ENCODE measurements around the gene ADARB2. TPM values are rescaled to one million over a fixed set of nuclear protein-coding genes. Genes with fewer than 3 reads are reported as not detected.

Gene ADARB2
- total RNA-seq, 3 donors from 2014 or later (not counting 1 experiment from before 2014, with no cell fraction given) = 0.27 to 0.78 (median 0.40) TPM

DNA sequence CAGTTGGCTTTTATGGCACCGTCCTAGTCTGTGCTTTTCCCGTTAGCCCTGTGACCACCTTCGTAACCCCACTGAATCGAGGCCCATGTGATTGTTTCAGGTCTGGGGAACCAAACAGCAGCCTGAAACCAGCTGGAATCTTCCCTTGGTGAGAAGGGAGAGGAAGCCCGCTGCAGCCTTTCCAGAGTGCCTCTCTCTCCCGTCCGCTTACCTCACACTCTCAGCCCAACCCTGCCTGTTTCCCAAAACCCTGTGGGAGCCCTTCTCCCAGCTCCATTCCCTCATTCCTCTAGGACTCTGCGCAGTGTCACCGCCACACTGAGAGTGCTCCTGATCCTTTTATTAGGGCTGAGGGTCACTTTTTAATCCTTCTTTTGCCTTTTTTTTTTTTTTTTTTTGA, 541.5 kb downstream of the ADARB2 start:
- intact Hi-C loops (cut with micrococcal nuclease) = no loop called here
- Histone ChIP-seq H3K27ac (ENCODE audit: low read length) (no peak overlapping the region), H3K9me3 (ENCODE audit: control insufficient read depth, insufficient read depth, low read length) (no peaks in the 10 kb centered on the region), H3K36me3 (ENCODE audit: control insufficient read depth, insufficient read depth, low read length) (no peaks in the 10 kb centered on the region), H3K4me1 (ENCODE audit: control insufficient read depth, insufficient read depth, low read length) (no peaks in the 10 kb centered on the region), H3K27me3 (ENCODE audit: control insufficient read depth, insufficient read depth, low read length) (no peaks in the 10 kb centered on the region), H3K4me3 (ENCODE audit: low read length) (no peak overlapping the region)
- no peak overlapping the region for H3K4me3 Mint-ChIP-seq
- no peak overlapping the region for H3K27ac Mint-ChIP-seq
- ATAC-seq (no peak), DNase-seq (no peak)
- TF ChIP-seq, protein P1, sequence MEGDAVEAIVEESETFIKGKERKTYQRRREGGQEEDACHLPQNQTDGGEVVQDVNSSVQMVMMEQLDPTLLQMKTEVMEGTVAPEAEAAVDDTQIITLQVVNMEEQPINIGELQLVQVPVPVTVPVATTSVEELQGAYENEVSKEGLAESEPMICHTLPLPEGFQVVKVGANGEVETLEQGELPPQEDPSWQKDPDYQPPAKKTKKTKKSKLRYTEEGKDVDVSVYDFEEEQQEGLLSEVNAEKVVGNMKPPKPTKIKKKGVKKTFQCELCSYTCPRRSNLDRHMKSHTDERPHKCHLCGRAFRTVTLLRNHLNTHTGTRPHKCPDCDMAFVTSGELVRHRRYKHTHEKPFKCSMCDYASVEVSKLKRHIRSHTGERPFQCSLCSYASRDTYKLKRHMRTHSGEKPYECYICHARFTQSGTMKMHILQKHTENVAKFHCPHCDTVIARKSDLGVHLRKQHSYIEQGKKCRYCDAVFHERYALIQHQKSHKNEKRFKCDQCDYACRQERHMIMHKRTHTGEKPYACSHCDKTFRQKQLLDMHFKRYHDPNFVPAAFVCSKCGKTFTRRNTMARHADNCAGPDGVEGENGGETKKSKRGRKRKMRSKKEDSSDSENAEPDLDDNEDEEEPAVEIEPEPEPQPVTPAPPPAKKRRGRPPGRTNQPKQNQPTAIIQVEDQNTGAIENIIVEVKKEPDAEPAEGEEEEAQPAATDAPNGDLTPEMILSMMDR (IDR thresholded peaks at IDR 0.05) = no peak
- no peaks in the 10 kb centered on the region for H3K36me3 Mint-ChIP-seq
- 74% methylated on average over 8 of the region's 9 CpGs for WGBS (ENCODE audit: insufficient coverage)
- no peaks in the 10 kb centered on the region for H3K9me3 Mint-ChIP-seq
- H3K27me3 Mint-ChIP-seq (ENCODE audit: low read depth in 2 of 2) = peaks cover 5 to 39% of the 10 kb centered on the region in 2 donors
- H3K4me1 Mint-ChIP-seq = no peaks in the 10 kb centered on the region

DNA sequence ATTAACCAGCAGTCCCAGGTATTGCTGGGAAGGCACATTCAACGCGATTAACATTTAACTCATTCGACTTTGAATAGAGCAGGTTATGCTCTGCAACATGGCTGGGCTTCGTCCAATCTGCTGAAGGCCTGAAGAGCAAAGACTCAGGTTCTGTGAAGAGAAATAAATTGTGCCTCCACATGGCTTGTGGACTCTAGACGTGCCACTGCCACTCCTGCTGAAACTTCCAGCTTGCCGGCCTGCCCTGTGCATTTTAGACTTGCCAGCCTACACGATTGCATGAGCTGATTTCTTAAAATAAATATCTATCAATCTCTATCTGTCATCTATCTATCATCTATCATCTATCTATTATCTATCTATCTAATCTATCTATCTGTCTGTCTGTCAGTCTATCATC, 543.2 kb downstream of the ADARB2 start:
- WGBS (ENCODE audit: insufficient coverage) = 80% methylated on average over 7 of the region's 7 CpGs

DNA sequence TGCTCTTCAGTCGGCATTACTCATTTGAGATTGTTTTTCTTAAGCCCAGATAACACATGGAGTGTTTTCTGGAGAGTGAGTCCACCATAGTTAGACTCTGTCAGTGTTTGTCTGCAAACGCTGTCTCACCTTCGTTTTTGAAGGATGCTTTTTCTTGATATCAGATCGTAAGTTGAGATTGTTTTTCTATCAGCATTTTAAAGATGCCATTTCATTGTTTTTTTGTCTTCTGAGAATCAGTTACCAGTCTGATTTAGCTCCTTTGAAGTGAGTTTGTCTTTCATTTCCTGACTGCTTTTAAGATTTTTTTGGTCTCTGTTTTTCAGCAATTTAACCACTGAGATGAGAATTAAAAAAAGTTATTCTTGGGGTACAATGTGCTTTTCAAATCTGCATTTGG, 543.8 kb downstream of the ADARB2 start:
- H3K27ac ChIP-seq (ENCODE audit: low read length) = no peak overlapping the region
- no peaks in the 10 kb centered on the region for H3K36me3 ChIP-seq (ENCODE audit: control insufficient read depth, insufficient read depth, low read length)
- H3K4me1 Mint-ChIP-seq = no peaks in the 10 kb centered on the region
- intact Hi-C loops (cut with micrococcal nuclease) = no loop called here
- no peak overlapping the region for H3K4me3 Mint-ChIP-seq
- WGBS (ENCODE audit: insufficient coverage) = 55% methylated on average over 3 of the region's 4 CpGs
- H3K27me3 Mint-ChIP-seq (ENCODE audit: low read depth in 2 of 2) = peaks cover 8 to 38% of the 10 kb centered on the region in 2 donors
- no peak overlapping the region for H3K27ac Mint-ChIP-seq
- H3K4me1 ChIP-seq (ENCODE audit: control insufficient read depth, insufficient read depth, low read length) = no peaks in the 10 kb centered on the region
- H3K27me3 ChIP-seq (ENCODE audit: control insufficient read depth, insufficient read depth, low read length) = no peaks in the 10 kb centered on the region
- no peak overlapping the region for H3K4me3 ChIP-seq (ENCODE audit: low read length)
- no peak for ATAC-seq
- DNase-seq = no peak
- no peaks in the 10 kb centered on the region for H3K9me3 ChIP-seq (ENCODE audit: control insufficient read depth, insufficient read depth, low read length)
- H3K9me3 Mint-ChIP-seq = no peaks in the 10 kb centered on the region
- TF ChIP-seq, protein P1 (IDR thresholded peaks at IDR 0.05) = no peak
- no peaks in the 10 kb centered on the region for H3K36me3 Mint-ChIP-seq

More for the DNA sequence above, 543.2 kb downstream of the ADARB2 start:
- H3K4me1 Mint-ChIP-seq = no peaks in the 10 kb centered on the region
- no peaks in the 10 kb centered on the region for H3K27me3 ChIP-seq (ENCODE audit: control insufficient read depth, insufficient read depth, low read length)
- no peak overlapping the region for H3K4me3 ChIP-seq (ENCODE audit: low read length)
- no peaks in the 10 kb centered on the region for H3K36me3 ChIP-seq (ENCODE audit: control insufficient read depth, insufficient read depth, low read length)
- no peaks in the 10 kb centered on the region for H3K9me3 ChIP-seq (ENCODE audit: control insufficient read depth, insufficient read depth, low read length)
- no peaks in the 10 kb centered on the region for H3K9me3 Mint-ChIP-seq
- H3K4me1 ChIP-seq (ENCODE audit: control insufficient read depth, insufficient read depth, low read length) = no peaks in the 10 kb centered on the region
- DNase-seq (no peak), ATAC-seq (no peak)
- H3K4me3 Mint-ChIP-seq = no peak overlapping the region
- peaks cover 5 to 39% of the 10 kb centered on the region in 2 donors for H3K27me3 Mint-ChIP-seq (ENCODE audit: low read depth in 2 of 2)
- intact Hi-C loops (cut with micrococcal nuclease) = no loop called here
- no peak overlapping the region for H3K27ac ChIP-seq (ENCODE audit: low read length)
- H3K27ac Mint-ChIP-seq = no peak overlapping the region
- TF ChIP-seq, protein P1 (IDR thresholded peaks at IDR 0.05) = no peak
- no peaks in the 10 kb centered on the region for H3K36me3 Mint-ChIP-seq

DNA sequence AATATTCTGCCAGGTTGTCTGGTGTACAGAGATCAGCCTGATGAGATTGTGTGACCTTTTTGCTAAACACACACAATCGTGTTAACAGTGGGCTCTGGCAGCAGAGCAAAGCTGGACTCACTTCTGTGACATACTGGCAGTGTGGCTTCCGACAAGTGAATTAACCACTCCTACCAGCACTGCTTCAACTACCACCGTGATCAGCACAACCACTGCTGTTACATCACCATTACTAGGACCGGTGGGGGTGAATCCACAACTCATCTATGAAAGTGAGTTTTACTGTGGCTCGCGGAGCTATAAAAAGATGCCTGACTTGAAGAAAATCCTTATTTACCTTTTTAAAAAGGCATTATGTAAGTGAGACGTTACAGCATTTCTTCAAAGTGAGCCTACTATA, 545.6 kb downstream of the ADARB2 start:
- peaks cover 8 to 20% of the 10 kb centered on the region in 2 donors for H3K27me3 Mint-ChIP-seq (ENCODE audit: low read depth in 2 of 2)
- WGBS (ENCODE audit: insufficient coverage) = 68% methylated on average over 6 of the region's 7 CpGs
- ATAC-seq (no peak), DNase-seq (no peak)
- H3K4me3 Mint-ChIP-seq = no peak overlapping the region
- Histone ChIP-seq H3K9me3 (ENCODE audit: control insufficient read depth, insufficient read depth, low read length) (no peaks in the 10 kb centered on the region), H3K27ac (ENCODE audit: low read length) (no peak overlapping the region), H3K36me3 (ENCODE audit: control insufficient read depth, insufficient read depth, low read length) (no peaks in the 10 kb centered on the region), H3K4me3 (ENCODE audit: low read length) (no peak overlapping the region), H3K4me1 (ENCODE audit: control insufficient read depth, insufficient read depth, low read length) (no peaks in the 10 kb centered on the region), H3K27me3 (ENCODE audit: control insufficient read depth, insufficient read depth, low read length) (no peaks in the 10 kb centered on the region)
- H3K27ac Mint-ChIP-seq = no peak overlapping the region
- intact Hi-C loops (cut with micrococcal nuclease) = no loop called here
- no peaks in the 10 kb centered on the region for H3K4me1 Mint-ChIP-seq
- H3K36me3 Mint-ChIP-seq = no peaks in the 10 kb centered on the region
- no peaks in the 10 kb centered on the region for H3K9me3 Mint-ChIP-seq
- TF ChIP-seq, protein P1 (IDR thresholded peaks at IDR 0.05) = no peak
